ENCODE results near the gene NPSR1.
"Not testable (repeated sequence)": the region's sequence is repeated elsewhere in the genome, so short reads cannot be mapped to it uniquely, and the experiment has no call there.

Gene NPSR1

GRCh38 chr7:34657632-34658268 lies at the start of gene NPSR1:
NPSR1 (plus strand) TSS chr7:34658218; CDS start chr7:34658413, 195 bp downstream.
- no peak for DNase-seq

GRCh38 chr7:34612661-34613060 lies 45.4 kb upstream of the NPSR1 start:
- DNase-seq = no peak

- no peak for DNase-seq
Measured at GRCh38 chr7:34620425-34620824, 37.6 kb upstream of the NPSR1 start.

- no peak for DNase-seq
Measured at GRCh38 chr7:34622182-34622581, 35.8 kb upstream of the NPSR1 start.

- no peak for DNase-seq
Measured at GRCh38 chr7:34622771-34623250, 35.2 kb upstream of the NPSR1 start.

- DNase-seq = not testable (repeated sequence)
Measured at GRCh38 chr7:34628618-34629017, 29.4 kb upstream of the NPSR1 start.

GRCh38 chr7:34652809-34653208 lies 5.2 kb upstream of the NPSR1 start:
- no peak for DNase-seq

GRCh38 chr7:34653787-34654186 lies 4.2 kb upstream of the NPSR1 start:
- no peak for DNase-seq

GRCh38 chr7:34655384-34655783 lies 2.6 kb upstream of the NPSR1 start:
- DNase-seq = no peak

- no peak for DNase-seq
Measured at GRCh38 chr7:34656041-34656440, 2.0 kb upstream of the NPSR1 start.

GRCh38 chr7:34659472-34660075 lies 1.6 kb downstream of the NPSR1 start:
- no peak for DNase-seq

GRCh38 chr7:34662058-34662708 lies 4.2 kb downstream of the NPSR1 start:
- DNase-seq = no peak

GRCh38 chr7:34664755-34665154 lies 6.7 kb downstream of the NPSR1 start:
- no peak for DNase-seq

- DNase-seq = no peak
Measured at GRCh38 chr7:34672430-34672829, 14.4 kb downstream of the NPSR1 start.

GRCh38 chr7:34673066-34673465 lies 15.0 kb downstream of the NPSR1 start:
- no peak for DNase-seq

- peak; percentile 52 for DNase-seq
Measured at GRCh38 chr7:34675749-34676374, 17.8 kb downstream of the NPSR1 start.

- DNase-seq = no peak
Measured at GRCh38 chr7:34677491-34677890, 19.5 kb downstream of the NPSR1 start.

- no peak for DNase-seq
Measured at GRCh38 chr7:34687529-34687928, 29.5 kb downstream of the NPSR1 start.

GRCh38 chr7:34696415-34696814 lies 38.4 kb downstream of the NPSR1 start:
- DNase-seq = no peak

GRCh38 chr7:34709771-34710170 lies 51.8 kb downstream of the NPSR1 start:
- DNase-seq = no peak

GRCh38 chr7:34718867-34719266 lies 60.8 kb downstream of the NPSR1 start:
- DNase-seq = no peak

- DNase-seq = no peak
Measured at GRCh38 chr7:34719636-34720035, 61.6 kb downstream of the NPSR1 start.

- no peak for DNase-seq
Measured at GRCh38 chr7:34720289-34720688, 62.3 kb downstream of the NPSR1 start.

GRCh38 chr7:34723338-34723737 lies 65.3 kb downstream of the NPSR1 start:
- DNase-seq = no peak

Data from NCI-H1694 (cell line).